ENCODE results near the gene UBL3.

UBL3 gene

GRCh38 chr13:29810145-29810742, 40.2 kb downstream of the UBL3 start:
- TF ChIP-seq CTCF (IDR thresholded peaks at IDR 0.05; ENCODE audit: low read depth, low read length): no peak
- TF ChIP-seq POLR2A (IDR thresholded peaks at IDR 0.05; ENCODE audit: extremely low read depth, insufficient read length): no peak
- TF ChIP-seq MYC (IDR thresholded peaks at IDR 0.05; ENCODE audit: low read depth, low read length): no peak
- no peak for TF ChIP-seq MAX (IDR thresholded peaks at IDR 0.05; ENCODE audit: low read depth, low read length)
- no peak for DNase-seq (ENCODE audit: low read depth)
- H3K4me3 ChIP-seq (ENCODE audit: low read depth, low read length): no peak overlapping the region

- no peak for TF ChIP-seq POLR2A (IDR thresholded peaks at IDR 0.05; ENCODE audit: extremely low read depth, insufficient read length)
- TF ChIP-seq CTCF (IDR thresholded peaks at IDR 0.05; ENCODE audit: low read depth, low read length): no peak
- no peak for TF ChIP-seq MAX (IDR thresholded peaks at IDR 0.05; ENCODE audit: low read depth, low read length)
- TF ChIP-seq MYC (IDR thresholded peaks at IDR 0.05; ENCODE audit: low read depth, low read length): no peak
- DNase-seq (ENCODE audit: low read depth): no peak
- H3K4me3 ChIP-seq (ENCODE audit: low read depth, low read length): no peak overlapping the region
Measured at GRCh38 chr13:29808264-29808663, 42.2 kb downstream of the UBL3 start.

- DNase-seq (ENCODE audit: low read depth): no peak
- H3K4me3 ChIP-seq (ENCODE audit: low read depth, low read length): no peak overlapping the region
- TF ChIP-seq POLR2A (IDR thresholded peaks at IDR 0.05; ENCODE audit: extremely low read depth, insufficient read length) (no peak), MAX (IDR thresholded peaks at IDR 0.05; ENCODE audit: low read depth, low read length) (no peak), CTCF (IDR thresholded peaks at IDR 0.05; ENCODE audit: low read depth, low read length) (no peak), MYC (IDR thresholded peaks at IDR 0.05; ENCODE audit: low read depth, low read length) (no peak)
Measured at GRCh38 chr13:29805994-29806979, 44.1 kb downstream of the UBL3 start.

- TF ChIP-seq MAX (IDR thresholded peaks at IDR 0.05; ENCODE audit: low read depth, low read length): no peak
- TF ChIP-seq CTCF (IDR thresholded peaks at IDR 0.05; ENCODE audit: low read depth, low read length): no peak
- TF ChIP-seq POLR2A (IDR thresholded peaks at IDR 0.05; ENCODE audit: extremely low read depth, insufficient read length): no peak
- no peak for TF ChIP-seq MYC (IDR thresholded peaks at IDR 0.05; ENCODE audit: low read depth, low read length)
- H3K4me3 ChIP-seq (ENCODE audit: low read depth, low read length): no peak overlapping the region
- DNase-seq (ENCODE audit: low read depth): no peak
Measured at GRCh38 chr13:29803221-29803620, 47.2 kb downstream of the UBL3 start.

GRCh38 chr13:29802621-29803020, 47.8 kb downstream of the UBL3 start:
- no peak for TF ChIP-seq MYC (IDR thresholded peaks at IDR 0.05; ENCODE audit: low read depth, low read length)
- TF ChIP-seq POLR2A (IDR thresholded peaks at IDR 0.05; ENCODE audit: extremely low read depth, insufficient read length): no peak
- no peak for TF ChIP-seq MAX (IDR thresholded peaks at IDR 0.05; ENCODE audit: low read depth, low read length)
- TF ChIP-seq CTCF (IDR thresholded peaks at IDR 0.05; ENCODE audit: low read depth, low read length): no peak

More at GRCh38 chr13:29802621-29803020, 47.8 kb downstream of the UBL3 start:
- no peak overlapping the region for H3K4me3 ChIP-seq (ENCODE audit: low read depth, low read length)
- DNase-seq (ENCODE audit: low read depth): no peak
